Endodermal cell (in vitro differentiated cells): ENCODE measurements around the gene TPX2. TPM values are rescaled to one million over a fixed set of nuclear protein-coding genes. Genes with fewer than 3 reads are reported as not detected.

ENCODE experiments used
- DNase-seq: peaks from one replicate; pipeline ENCODE4 v3.0.0-alpha.2; 2017
- H3K27ac ChIP-seq: 2 replicates; pipeline ENCODE4 v1.5.1; 2013; ENCODE audit warnings: mild to moderate bottlenecking, low read depth, low read length, moderate library complexity
- H3K27me3 ChIP-seq: 2 replicates; pipeline ENCODE4 v1.6.1; 2013; ENCODE audit warnings: mild to moderate bottlenecking, low read length, moderate library complexity; ENCODE audit not compliant: insufficient read depth, control insufficient read depth, poor library complexity, severe bottlenecking
- H3K36me3 ChIP-seq: 2 replicates; pipeline ENCODE4 v1.7.0; 2013; ENCODE audit warnings: mild to moderate bottlenecking, low read length, moderate library complexity; ENCODE audit not compliant: control insufficient read depth, insufficient read depth
- H3K4me1 ChIP-seq: one replicate; pipeline ENCODE4 v1.7.0; 2013; ENCODE audit warnings: low read length; ENCODE audit not compliant: control insufficient read depth, insufficient read depth
- H3K4me3 ChIP-seq: 2 replicates; pipeline ENCODE4 v1.5.1; 2013; ENCODE audit warnings: mild to moderate bottlenecking, low read length, moderate library complexity
- H3K9ac ChIP-seq: 2 replicates; pipeline ENCODE4 v1.6.1; 2013; ENCODE audit warnings: mild to moderate bottlenecking, low read length, moderate library complexity; ENCODE audit not compliant: poor library complexity, severe bottlenecking; ENCODE audit errors: extremely low read depth
- H3K9me3 ChIP-seq: 2 replicates; pipeline ENCODE4 v1.6.1; 2013; ENCODE audit warnings: mild to moderate bottlenecking, low read length, moderate library complexity; ENCODE audit not compliant: control insufficient read depth
- H3K27ac Mint-ChIP-seq: 2 replicates; pipeline ENCODE4 v1.8.0; 2020; ENCODE audit warnings: mixed read lengths
- H3K27me3 Mint-ChIP-seq: 2 replicates; pipeline ENCODE4 v1.8.0; 2021; ENCODE audit warnings: mild to moderate bottlenecking, mixed read lengths; ENCODE audit not compliant: insufficient read depth
- H3K36me3 Mint-ChIP-seq: 2 replicates; pipeline ENCODE4 v1.8.0; 2020; ENCODE audit warnings: low read depth, mixed read lengths
- H3K4me1 Mint-ChIP-seq: 2 replicates; pipeline ENCODE4 v1.8.0; 2020; ENCODE audit warnings: mixed read lengths
- H3K4me3 Mint-ChIP-seq: 2 replicates; pipeline ENCODE4 v1.8.0; 2020; ENCODE audit warnings: mild to moderate bottlenecking, moderate library complexity, mixed read lengths
- H3K9me3 Mint-ChIP-seq: 2 replicates; pipeline ENCODE4 v1.8.0; 2020; ENCODE audit warnings: mild to moderate bottlenecking, mixed read lengths
- WGBS, 2 experiments: methylation state at CpG; one replicate each; pipeline versions ENCODE4 v1.1.5 to v1.1.7; 2013; ENCODE audit warnings: missing lambda C conversion rate in 2 of 2, mixed read lengths in 1 of 2; ENCODE audit not compliant: insufficient coverage in 1 of 2, insufficient read length in 1 of 2; 5-methylcytosine and 5-hydroxymethylcytosine counted together
- total RNA-seq, 2 donors: library from RNA; stranded (reverse); fragmentation: NEBNext Ultra II Directional in 1 of 2; extraction: Animal tissue kit (Norgen Biotek cat#: 25700) in 1 of 2; gene quantifications; 2 replicates in 1 of 2; 3 replicates in 1 of 2; pipeline ENCODE4 v1.2.1, GENCODE V29; 2021
- TF ChIP-seq, protein P1 (sequence below): fragments of 200-600 bp; sonication (generic); conservative IDR thresholded peaks from 2 replicates; pipeline ENCODE4 v1.5.0; 2021; ENCODE audit warnings: antibody characterized with exemption, mild to moderate bottlenecking

Gene TPX2
- total RNA-seq, 2 donors from 2014 or later, result 108 to 118 TPM

GRCh38 chr20:31749223-31749622 lies 10.1 kb downstream of the TPX2 start:
- H3K4me1 ChIP-seq, result no peaks in the 10 kb centered on the region
- no peak overlapping the region for H3K4me3 ChIP-seq
- H3K27ac Mint-ChIP-seq, result no peak overlapping the region
- H3K36me3 Mint-ChIP-seq, result peaks cover 46% of the 10 kb centered on the region
- no peak overlapping the region for H3K27ac ChIP-seq
- TF ChIP-seq, protein P1, sequence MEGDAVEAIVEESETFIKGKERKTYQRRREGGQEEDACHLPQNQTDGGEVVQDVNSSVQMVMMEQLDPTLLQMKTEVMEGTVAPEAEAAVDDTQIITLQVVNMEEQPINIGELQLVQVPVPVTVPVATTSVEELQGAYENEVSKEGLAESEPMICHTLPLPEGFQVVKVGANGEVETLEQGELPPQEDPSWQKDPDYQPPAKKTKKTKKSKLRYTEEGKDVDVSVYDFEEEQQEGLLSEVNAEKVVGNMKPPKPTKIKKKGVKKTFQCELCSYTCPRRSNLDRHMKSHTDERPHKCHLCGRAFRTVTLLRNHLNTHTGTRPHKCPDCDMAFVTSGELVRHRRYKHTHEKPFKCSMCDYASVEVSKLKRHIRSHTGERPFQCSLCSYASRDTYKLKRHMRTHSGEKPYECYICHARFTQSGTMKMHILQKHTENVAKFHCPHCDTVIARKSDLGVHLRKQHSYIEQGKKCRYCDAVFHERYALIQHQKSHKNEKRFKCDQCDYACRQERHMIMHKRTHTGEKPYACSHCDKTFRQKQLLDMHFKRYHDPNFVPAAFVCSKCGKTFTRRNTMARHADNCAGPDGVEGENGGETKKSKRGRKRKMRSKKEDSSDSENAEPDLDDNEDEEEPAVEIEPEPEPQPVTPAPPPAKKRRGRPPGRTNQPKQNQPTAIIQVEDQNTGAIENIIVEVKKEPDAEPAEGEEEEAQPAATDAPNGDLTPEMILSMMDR, result no peak
- no peak overlapping the region for H3K9ac ChIP-seq
- no peaks in the 10 kb centered on the region for H3K27me3 ChIP-seq
- H3K4me3 Mint-ChIP-seq, result no peak overlapping the region
- peaks cover 18% of the 10 kb centered on the region for H3K4me1 Mint-ChIP-seq
- 94 to 96% methylated on average over 5 to 8 of the region's 8 CpGs for WGBS, 2 experiments
- no peaks in the 10 kb centered on the region for H3K27me3 Mint-ChIP-seq
- peaks cover 45% of the 10 kb centered on the region for H3K36me3 ChIP-seq
- DNase-seq, result no peak
- no peaks in the 10 kb centered on the region for H3K9me3 Mint-ChIP-seq
- no peaks in the 10 kb centered on the region for H3K9me3 ChIP-seq

DNA sequence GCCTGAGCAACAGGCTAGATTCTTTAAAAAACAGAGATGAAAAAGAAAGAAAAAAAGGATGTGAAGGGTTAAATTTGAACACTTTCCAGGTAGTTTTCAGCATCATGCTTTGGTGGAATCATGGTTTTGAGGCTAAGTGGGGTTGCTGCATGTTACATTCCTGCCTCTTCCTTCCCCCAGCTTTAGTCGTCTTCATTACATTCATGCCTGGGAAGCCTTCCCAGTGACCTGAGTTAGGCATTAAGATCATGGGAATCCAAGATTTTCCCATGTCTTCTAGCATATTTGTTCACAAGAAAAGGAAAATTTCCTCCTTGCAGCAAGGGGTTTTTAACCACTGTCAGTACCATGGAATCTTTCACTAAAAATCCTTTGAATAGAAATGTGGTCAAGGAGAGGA lies 12.0 kb downstream of the TPX2 start:
- Histone ChIP-seq H3K4me1 (no peaks in the 10 kb centered on the region), H3K9ac (no peak overlapping the region), H3K27me3 (no peaks in the 10 kb centered on the region), H3K9me3 (no peaks in the 10 kb centered on the region), H3K36me3 (peaks cover 27% of the 10 kb centered on the region), H3K4me3 (no peak overlapping the region), H3K27ac (no peak overlapping the region)
- H3K27me3 Mint-ChIP-seq, result no peaks in the 10 kb centered on the region
- H3K27ac Mint-ChIP-seq, result peak overlapping the region; percentile 35
- H3K4me1 Mint-ChIP-seq, result peaks cover 14% of the 10 kb centered on the region
- 95 to 100% methylated on average over 1 of the region's 1 CpG for WGBS, 2 experiments
- peaks cover 38% of the 10 kb centered on the region for H3K36me3 Mint-ChIP-seq
- H3K4me3 Mint-ChIP-seq, result no peak overlapping the region
- no peak for DNase-seq
- TF ChIP-seq, protein P1, result no peak
- H3K9me3 Mint-ChIP-seq, result no peaks in the 10 kb centered on the region

- Mint-ChIP-seq H3K27me3 (no peaks in the 10 kb centered on the region), H3K4me1 (peaks cover 9% of the 10 kb centered on the region), H3K36me3 (peaks cover 58% of the 10 kb centered on the region), H3K4me3 (no peak overlapping the region), H3K27ac (no peak overlapping the region), H3K9me3 (no peaks in the 10 kb centered on the region)
- Histone ChIP-seq H3K9ac (no peak overlapping the region), H3K4me1 (no peaks in the 10 kb centered on the region), H3K36me3 (peaks cover 49% of the 10 kb centered on the region), H3K27ac (no peak overlapping the region), H3K27me3 (no peaks in the 10 kb centered on the region), H3K9me3 (no peaks in the 10 kb centered on the region), H3K4me3 (no peak overlapping the region)
- TF ChIP-seq, protein P1, result no peak
- WGBS, 2 experiments, result 91 to 95% methylated on average over 3 of the region's 3 CpGs
- DNase-seq, result no peak
Observed at GRCh38 chr20:31757254-31757653, 18.2 kb downstream of the TPX2 start.
